ENCODE measurements around the gene ATRNL1.

ATRNL1 gene

DNA sequence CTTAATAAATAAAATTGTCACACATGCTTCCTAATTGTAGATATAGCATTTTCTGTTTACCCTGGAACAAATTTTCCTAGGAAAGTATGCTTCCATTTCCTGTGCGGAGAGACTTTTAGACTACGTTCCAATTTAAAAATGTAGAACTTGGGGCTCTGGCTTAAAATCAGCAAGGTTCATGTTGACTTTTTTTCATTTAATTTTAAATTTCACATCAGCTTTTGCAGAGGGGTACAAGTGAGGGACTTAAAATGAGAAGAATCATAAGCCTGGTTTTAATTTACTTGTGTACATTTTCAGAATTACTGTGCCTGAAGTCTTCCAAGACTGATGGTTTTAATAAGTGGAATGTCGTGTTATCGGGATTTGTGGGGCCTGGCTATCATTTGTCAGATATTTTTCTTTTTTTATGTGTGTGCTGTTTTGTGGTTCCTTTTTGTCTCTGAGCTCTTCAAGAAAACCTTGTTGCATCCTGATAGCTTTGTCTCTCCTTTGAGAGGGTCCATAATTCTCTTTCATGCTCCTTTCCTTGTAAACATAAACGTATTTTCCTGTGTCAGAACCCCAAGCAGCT, 8.8 kb upstream of the ATRNL1 start:
- H3K4me2 ChIP-seq (ENCODE audit: low read length) = no peak overlapping the region
- H3K79me2 ChIP-seq (ENCODE audit: low read length) = no peaks in the 10 kb centered on the region
- no peaks in the 10 kb centered on the region for H3K4me1 ChIP-seq (ENCODE audit: low read length)
- no peak overlapping the region for H3K27ac ChIP-seq (ENCODE audit: low read length)
- H3K9ac ChIP-seq (ENCODE audit: low read length) = no peak overlapping the region
- H2AFZ ChIP-seq (ENCODE audit: low read depth, low read length) = no peak overlapping the region
- H3K27me3 ChIP-seq (ENCODE audit: low read depth, low read length) = no peaks in the 10 kb centered on the region
- H3K4me3 ChIP-seq (ENCODE audit: low read length) = no peak overlapping the region
- no peaks in the 10 kb centered on the region for H4K20me1 ChIP-seq (ENCODE audit: insufficient read depth, low read length)
- no peaks in the 10 kb centered on the region for H3K9me3 ChIP-seq (ENCODE audit: insufficient read depth, low read length)
- H3K36me3 ChIP-seq (replicated peaks; ENCODE audit: low read depth, low read length) = no peaks in the 10 kb centered on the region
- TF ChIP-seq, protein P1, sequence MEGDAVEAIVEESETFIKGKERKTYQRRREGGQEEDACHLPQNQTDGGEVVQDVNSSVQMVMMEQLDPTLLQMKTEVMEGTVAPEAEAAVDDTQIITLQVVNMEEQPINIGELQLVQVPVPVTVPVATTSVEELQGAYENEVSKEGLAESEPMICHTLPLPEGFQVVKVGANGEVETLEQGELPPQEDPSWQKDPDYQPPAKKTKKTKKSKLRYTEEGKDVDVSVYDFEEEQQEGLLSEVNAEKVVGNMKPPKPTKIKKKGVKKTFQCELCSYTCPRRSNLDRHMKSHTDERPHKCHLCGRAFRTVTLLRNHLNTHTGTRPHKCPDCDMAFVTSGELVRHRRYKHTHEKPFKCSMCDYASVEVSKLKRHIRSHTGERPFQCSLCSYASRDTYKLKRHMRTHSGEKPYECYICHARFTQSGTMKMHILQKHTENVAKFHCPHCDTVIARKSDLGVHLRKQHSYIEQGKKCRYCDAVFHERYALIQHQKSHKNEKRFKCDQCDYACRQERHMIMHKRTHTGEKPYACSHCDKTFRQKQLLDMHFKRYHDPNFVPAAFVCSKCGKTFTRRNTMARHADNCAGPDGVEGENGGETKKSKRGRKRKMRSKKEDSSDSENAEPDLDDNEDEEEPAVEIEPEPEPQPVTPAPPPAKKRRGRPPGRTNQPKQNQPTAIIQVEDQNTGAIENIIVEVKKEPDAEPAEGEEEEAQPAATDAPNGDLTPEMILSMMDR (IDR thresholded peaks at IDR 0.05; ENCODE audit: low read depth, low read length) = no peak
- TF ChIP-seq EZH2phosphoT487 (IDR thresholded peaks at IDR 0.05; ENCODE audit: low read depth) = no peak

DNA sequence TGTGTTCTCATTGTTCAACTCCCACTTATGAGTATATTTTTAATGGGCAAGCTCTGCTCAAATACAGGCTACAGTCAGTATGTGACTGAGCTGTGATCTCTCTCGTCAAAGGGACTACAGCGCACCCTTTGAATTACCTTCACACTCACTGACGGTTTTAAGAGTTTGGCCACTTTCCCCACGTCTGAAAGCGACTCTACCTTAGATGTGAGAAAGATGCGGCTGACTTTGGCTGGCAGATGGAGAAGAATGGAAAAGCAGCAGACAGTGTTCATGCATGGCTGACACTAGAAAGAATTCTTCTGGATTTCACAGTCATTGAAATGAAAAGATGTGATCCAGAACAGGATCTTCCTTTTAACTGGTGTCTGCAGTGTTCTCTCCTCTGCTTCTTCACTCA, 2.0 kb upstream of the ATRNL1 start:
- Histone ChIP-seq H3K27me3 (ENCODE audit: low read depth, low read length) (no peaks in the 10 kb centered on the region), H3K36me3 (replicated peaks; ENCODE audit: low read depth, low read length) (no peaks in the 10 kb centered on the region), H3K4me1 (ENCODE audit: low read length) (no peaks in the 10 kb centered on the region), H2AFZ (ENCODE audit: low read depth, low read length) (no peak overlapping the region), H3K4me2 (ENCODE audit: low read length) (no peak overlapping the region), H4K20me1 (ENCODE audit: insufficient read depth, low read length) (no peaks in the 10 kb centered on the region), H3K9ac (ENCODE audit: low read length) (no peak overlapping the region), H3K9me3 (ENCODE audit: insufficient read depth, low read length) (no peaks in the 10 kb centered on the region), H3K27ac (ENCODE audit: low read length) (no peak overlapping the region), H3K4me3 (ENCODE audit: low read length) (no peak overlapping the region), H3K79me2 (ENCODE audit: low read length) (no peaks in the 10 kb centered on the region)
- TF ChIP-seq, protein P1 (IDR thresholded peaks at IDR 0.05; ENCODE audit: low read depth, low read length) = no peak
- TF ChIP-seq EZH2phosphoT487 (IDR thresholded peaks at IDR 0.05; ENCODE audit: low read depth) = no peak

DNA sequence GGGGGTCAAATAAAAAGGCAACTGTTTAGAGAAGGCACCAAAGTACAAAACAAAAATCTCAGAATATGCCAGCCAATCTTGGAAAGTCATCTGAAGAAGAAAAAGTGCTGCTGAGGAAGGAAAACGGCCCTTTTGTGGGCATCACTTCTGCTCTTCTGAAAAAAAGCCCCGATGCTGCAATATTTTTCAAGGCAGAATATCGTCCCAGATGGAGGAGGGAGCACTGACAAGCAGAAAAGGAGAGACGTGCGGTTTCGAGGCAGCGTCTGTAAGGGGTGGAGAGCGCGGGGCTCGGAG, 959 bp upstream of the ATRNL1 start:
- Histone ChIP-seq H3K79me2 (ENCODE audit: low read length) (no peaks in the 10 kb centered on the region), H4K20me1 (ENCODE audit: insufficient read depth, low read length) (no peaks in the 10 kb centered on the region), H3K27ac (ENCODE audit: low read length) (no peak overlapping the region), H3K36me3 (replicated peaks; ENCODE audit: low read depth, low read length) (no peaks in the 10 kb centered on the region), H3K27me3 (ENCODE audit: low read depth, low read length) (no peaks in the 10 kb centered on the region), H3K4me3 (ENCODE audit: low read length) (no peak overlapping the region), H3K9me3 (ENCODE audit: insufficient read depth, low read length) (no peaks in the 10 kb centered on the region), H3K9ac (ENCODE audit: low read length) (no peak overlapping the region), H3K4me1 (ENCODE audit: low read length) (no peaks in the 10 kb centered on the region), H3K4me2 (ENCODE audit: low read length) (no peak overlapping the region), H2AFZ (ENCODE audit: low read depth, low read length) (no peak overlapping the region)
- TF ChIP-seq, protein P1 (IDR thresholded peaks at IDR 0.05; ENCODE audit: low read depth, low read length) = no peak
- TF ChIP-seq EZH2phosphoT487 (IDR thresholded peaks at IDR 0.05; ENCODE audit: low read depth) = no peak

DNA sequence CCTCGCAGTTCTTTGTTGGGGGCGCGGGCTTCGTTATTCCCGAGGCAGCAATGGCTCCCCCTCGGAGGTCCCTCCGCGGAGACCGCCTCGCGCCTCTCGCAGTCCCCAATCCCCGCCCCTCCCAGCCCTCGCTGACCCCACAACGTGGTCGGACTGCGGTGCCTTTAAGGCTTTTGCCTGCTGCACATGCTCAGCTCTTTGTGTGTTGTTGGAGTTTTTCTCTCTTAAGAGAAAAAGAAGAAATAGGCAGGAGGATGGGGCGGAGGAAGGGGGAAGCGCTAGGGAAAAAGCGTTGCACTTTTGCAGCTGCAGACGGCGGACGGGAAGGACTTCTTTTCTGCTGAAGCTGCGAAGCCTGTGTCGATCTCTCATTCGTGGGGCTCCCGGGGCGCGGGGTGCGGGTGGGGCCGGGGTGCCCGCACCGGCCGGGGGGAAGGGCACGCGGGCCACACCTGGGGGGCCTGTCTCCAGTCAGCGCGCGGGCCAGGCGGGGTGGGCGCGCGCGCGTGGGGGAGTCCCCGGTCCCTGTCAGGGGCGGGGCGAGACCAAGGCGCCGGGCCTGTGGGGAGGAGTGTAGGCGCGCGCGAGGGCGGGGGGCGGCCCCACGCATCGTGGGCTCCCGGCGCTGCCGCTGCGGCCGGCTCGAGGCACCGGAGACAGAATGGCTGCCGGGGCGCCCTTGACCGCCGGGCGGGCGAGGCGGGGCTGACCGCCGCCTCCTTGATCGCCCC, 445 bp upstream of the ATRNL1 start:
- Histone ChIP-seq H3K27me3 (ENCODE audit: low read depth, low read length) (no peaks in the 10 kb centered on the region), H3K4me2 (ENCODE audit: low read length) (peak overlapping the region; percentile 37), H3K36me3 (replicated peaks; ENCODE audit: low read depth, low read length) (no peaks in the 10 kb centered on the region), H3K79me2 (ENCODE audit: low read length) (no peaks in the 10 kb centered on the region), H3K4me1 (ENCODE audit: low read length) (no peaks in the 10 kb centered on the region), H3K9ac (ENCODE audit: low read length) (peak overlapping the region; percentile 30; the same call in 1 of the 2 replicates), H3K9me3 (ENCODE audit: insufficient read depth, low read length) (no peaks in the 10 kb centered on the region), H2AFZ (ENCODE audit: low read depth, low read length) (no peak overlapping the region), H3K4me3 (ENCODE audit: low read length) (peak overlapping the region; percentile 74), H3K27ac (ENCODE audit: low read length) (no peak overlapping the region), H4K20me1 (ENCODE audit: insufficient read depth, low read length) (no peaks in the 10 kb centered on the region)
- TF ChIP-seq, protein P1 (IDR thresholded peaks at IDR 0.05; ENCODE audit: low read depth, low read length) = no peak
- no peak for TF ChIP-seq EZH2phosphoT487 (IDR thresholded peaks at IDR 0.05; ENCODE audit: low read depth)
